HepG2 (cell line): ENCODE results near the gene GALR2. TPM values are rescaled to one million over a fixed set of nuclear protein-coding genes. Genes with fewer than 3 reads are reported as not detected.

Experiments
- ATAC-seq: fragments of 200-7000 bp; cut with Tn5 transposase; 3 replicates; pipeline ENCODE4 v1.9.1; 2020; ENCODE audit warnings: mild to moderate bottlenecking, moderate library complexity
- BruUV-seq: library from RNA; stranded (reverse); fragments of 400-500 nt; replicated peaks from 2 replicates; lab custom pipeline; 2021; lab: Mats Ljungman, UMichigan
- CTCF ChIA-PET: fragments of 300-600 bp; formaldehyde crosslinking; extraction: SDS; loops from one replicate; lab custom pipeline; 2021; ENCODE audit warnings: low total read pairs, inconsistent platforms, low intra/inter-chr PET ratio; lab: Yijun Ruan, JAX
- POLR2A ChIA-PET: fragments of 350-600 bp; sonication (Branson Sonifier 250); formaldehyde crosslinking; loops from one replicate; lab custom pipeline; 2020; ENCODE audit warnings: antibody characterized with exemption, inconsistent platforms; lab: Yijun Ruan, JAX
- DNase-seq: peaks from one replicate; pipeline ENCODE4 v3.0.0-alpha.2; 2015; ENCODE audit warnings: low spot score
- FAIRE-seq: peaks from 3 replicates; lab custom pipeline; 2011; peaks lifted over from hg19 to GRCh38; lab: Jason Lieb, UNC
- H2AFZ ChIP-seq: one replicate; pipeline ENCODE4 v1.6.1; 2011; ENCODE audit warnings: low read length, inconsistent platforms
- H3K27ac ChIP-seq: fragments of 300-600 bp; 3 replicates; pipeline ENCODE4 v1.8.0; 2011; ENCODE audit warnings: mixed run types, mild to moderate bottlenecking, mixed read lengths, low read length, inconsistent platforms; ENCODE audit not compliant: insufficient read depth; ENCODE audit errors: extremely low read length
- H3K27me3 ChIP-seq, 2 experiments: fragments of 200-600 bp in 1 of 2; 2 replicates in 1 of 2; 3 replicates in 1 of 2; pipeline versions ENCODE4 v1.6.0 to v1.8.0; 2011; ENCODE audit warnings: low read length in 2 of 2, mild to moderate bottlenecking in 2 of 2, moderate library complexity in 2 of 2, inconsistent platforms in 1 of 2; ENCODE audit not compliant: insufficient read depth in 2 of 2, control insufficient read depth in 1 of 2
- H3K36me3 ChIP-seq, 2 experiments: fragments of 200-600 bp in 1 of 2; replicated peaks in 1 of 2; 2 replicates in 1 of 2; 3 replicates in 1 of 2; pipeline versions ENCODE4 v1.5.1 to v1.8.0; 2011; ENCODE audit warnings: low read length in 2 of 2, inconsistent platforms in 1 of 2; ENCODE audit not compliant: insufficient read depth in 2 of 2, control insufficient read depth in 1 of 2
- H3K4me1 ChIP-seq: 2 replicates; pipeline ENCODE4 v1.5.1; 2012; ENCODE audit warnings: low read length, inconsistent platforms; ENCODE audit not compliant: insufficient read depth
- H3K4me2 ChIP-seq: 2 replicates; pipeline ENCODE4 v1.6.0; 2011; ENCODE audit warnings: low read depth, low read length, inconsistent platforms
- H3K4me3 ChIP-seq, 3 experiments: fragments of 200-600 bp in 1 of 3; sonication (generic), shearing (Covaris generic) in 1 of 3; replicated peaks in 1 of 3; 2 replicates each; pipeline ENCODE4 v1.5.1; 2011 to 2016; ENCODE audit warnings: low read length in 3 of 3, inconsistent platforms in 2 of 3, low read depth in 2 of 3, mild to moderate bottlenecking in 2 of 3, control low read depth in 1 of 3, mixed read lengths in 1 of 3; ENCODE audit not compliant: insufficient read depth in 1 of 3
- H3K79me2 ChIP-seq: one replicate; pipeline ENCODE4 v1.6.1; 2011; ENCODE audit warnings: low read length, inconsistent platforms; ENCODE audit not compliant: insufficient read depth
- H3K9ac ChIP-seq: 2 replicates; pipeline ENCODE4 v1.6.0; 2011; ENCODE audit warnings: mild to moderate bottlenecking, low read depth, low read length, inconsistent platforms; ENCODE audit not compliant: insufficient read depth
- H3K9me3 ChIP-seq: 2 replicates; pipeline ENCODE4 v1.5.1; 2012; ENCODE audit warnings: mild to moderate bottlenecking, low read length
- H4K20me1 ChIP-seq: 2 replicates; pipeline ENCODE4 v1.6.0; 2011; ENCODE audit warnings: inconsistent platforms, mild to moderate bottlenecking, low read length, moderate library complexity; ENCODE audit not compliant: insufficient read depth
- BRCA1 ChIP-seq: sonication (generic); formaldehyde crosslinking; IDR thresholded peaks from 2 replicates; pipeline ENCODE4 v1.4.0; 2020; ENCODE audit warnings: missing genetic modification reagents
- HMGA1 ChIP-seq: sonication (generic); formaldehyde crosslinking; conservative IDR thresholded peaks from 2 replicates; pipeline ENCODE4 v1.4.0; 2020; ENCODE audit warnings: missing genetic modification reagents
- HNF1A ChIP-seq, 2 experiments: sonication (generic) in 1 of 2; formaldehyde crosslinking in 1 of 2; IDR thresholded peaks; 2 replicates each; pipeline versions ENCODE4 v1.4.0 to v1.6.1; 2016 to 2020; ENCODE audit warnings: borderline replicate concordance in 1 of 2, low read depth in 1 of 2, mild to moderate bottlenecking in 1 of 2, missing genetic modification reagents in 1 of 2
- NFE2L2 ChIP-seq: fragments of 150-350 bp; IDR thresholded peaks from 2 replicates; pipeline ENCODE4 v1.6.1; 2014; ENCODE audit warnings: low read length
- SMYD3 ChIP-seq: sonication (generic); formaldehyde crosslinking; IDR thresholded peaks from 2 replicates; pipeline ENCODE4 v1.8.1; 2023; ENCODE audit warnings: mild to moderate bottlenecking, missing genetic modification reagents
- SNAPC2 ChIP-seq: sonication (generic); formaldehyde crosslinking; IDR thresholded peaks from 2 replicates; pipeline ENCODE4 v1.8.1; 2022; ENCODE audit warnings: mild to moderate bottlenecking, missing genetic modification reagents
- SRSF9 ChIP-seq: fragments of 200-400 bp; formaldehyde crosslinking; IDR thresholded peaks from 2 replicates; pipeline ENCODE4 v1.6.1; 2018; ENCODE audit warnings: borderline replicate concordance, mild to moderate bottlenecking, low read depth, low read length; ENCODE audit not compliant: insufficient read depth, poor library complexity, severe bottlenecking
- ZNF207 ChIP-seq: fragments of 450-650 bp; IDR thresholded peaks from 2 replicates; pipeline ENCODE4 v1.6.1; 2016; ENCODE audit warnings: antibody characterized with exemption, borderline replicate concordance
- ZNF329 ChIP-seq: sonication (generic); formaldehyde crosslinking; IDR thresholded peaks from 2 replicates; pipeline ENCODE4 v1.9.0; 2021; ENCODE audit warnings: low read depth, mild to moderate bottlenecking, missing genetic modification reagents
- ZNF430 ChIP-seq: sonication (generic); formaldehyde crosslinking; IDR thresholded peaks from 2 replicates; pipeline ENCODE4 v1.9.0; 2021; ENCODE audit warnings: mild to moderate bottlenecking, missing genetic modification reagents
- ZNF552 ChIP-seq: sonication (generic); formaldehyde crosslinking; IDR thresholded peaks from 2 replicates; pipeline ENCODE4 v1.9.0; 2022; ENCODE audit warnings: missing genetic modification reagents, mild to moderate bottlenecking, borderline replicate concordance
- ZNF577 ChIP-seq: sonication (generic); formaldehyde crosslinking; IDR thresholded peaks from 2 replicates; pipeline ENCODE4 v1.4.0; 2020; ENCODE audit warnings: mild to moderate bottlenecking, low read depth, missing genetic modification reagents, borderline replicate concordance
- ZNF724P ChIP-seq: sonication (generic); formaldehyde crosslinking; IDR thresholded peaks from 2 replicates; pipeline ENCODE4 v1.8.0; 2022; ENCODE audit warnings: missing genetic modification reagents, borderline replicate concordance
- ZNF746 ChIP-seq: sonication (generic); formaldehyde crosslinking; IDR thresholded peaks from 2 replicates; pipeline ENCODE4 v1.8.0; 2022; ENCODE audit warnings: mild to moderate bottlenecking, missing genetic modification reagents
- ZSCAN30 ChIP-seq: sonication (generic); formaldehyde crosslinking; IDR thresholded peaks from 2 replicates; pipeline ENCODE4 v1.5.0; 2020; ENCODE audit warnings: mild to moderate bottlenecking, missing genetic modification reagents
- WGBS: methylation state at CpG from one replicate; pipeline ENCODE4 v1.1.6; 2017; ENCODE audit warnings: low lambda C conversion rate; 5-methylcytosine and 5-hydroxymethylcytosine counted together
- in situ Hi-C: cut with HindIII; loops from 2 replicates; pipeline ENCODE4 v1.10.0; 2017; ENCODE audit warnings: low pct_unique_long_range_greater_than_20kb; ENCODE audit not compliant: extremely low pct_ligation_motif_present
- intact Hi-C: fragments of 100-400 bp; cut with micrococcal nuclease; formaldehyde crosslinking; loops from one replicate; pipeline ENCODE4 v1.10.0; 2022; ENCODE audit not compliant: unreplicated experiment
- polyA plus RNA-seq, 8 experiments: library from polyadenylated mRNA; depleted of rRNA in 3 of 8; stranded (reverse) in 7 of 8; unstranded in 1 of 8; fragments of >200 nt; fragmentation: Illumina TruSeq in 4 of 8; extraction: Trizol in 4 of 8; gene quantifications; 2 replicates each; pipeline versions ENCODE4 v1.2.1 to v1.2.3, GENCODE V29; 2011 to 2016; ENCODE audit warnings: low read depth in 4 of 8, missing spikeins in 1 of 8, mixed read lengths in 1 of 8; ENCODE audit not compliant: insufficient read depth in 1 of 8
- total RNA-seq, 5 experiments: library from RNA; depleted of rRNA; stranded (reverse); fragments of >200 nt; fragmentation: Illumina TruSeq; extraction: Trizol; gene quantifications; 2 replicates each; pipeline ENCODE4 v1.2.3, GENCODE V29; 2016; ENCODE audit warnings: low read depth in 1 of 5

GALR2 gene
- total and polyA plus RNA-seq, 2 of the 13 experiments (the other 11 are each of a cell fraction or from before 2014, with no cell fraction given): 0.48 to 0.58 TPM

- peak within 1 kb of the TSS; percentile 97 for H3K9ac ChIP-seq
- no TSS peak for BruUV-seq
- under 1% methylated on average over 44 of the region's 57 CpGs for WGBS
- peak; percentile 89 for DNase-seq
- CTCF ChIA-PET: no interaction called here
- H4K20me1 ChIP-seq: peaks cover 10% of the 10 kb centered on the region; the same call in 1 of the 2 replicates
- H3K79me2 ChIP-seq: peaks cover 24% of the 10 kb centered on the region
- FAIRE-seq: peak; percentile 94
- peaks cover 39% of the 10 kb centered on the region for H3K4me1 ChIP-seq
- peak within 1 kb of the TSS; percentile 69 for H3K27ac ChIP-seq
- in situ Hi-C loops (no loop called here), intact Hi-C loops (no loop called here)
- H3K27me3 ChIP-seq: peaks cover 20 to 39% of the 10 kb centered on the region in 2 experiments; a peak in 4 of 5 replicates
- H3K36me3 ChIP-seq: peaks cover 5 to 14% of the 10 kb centered on the region in 2 experiments
- peak within 1 kb of the TSS; percentile 73 for H2AFZ ChIP-seq
- H3K4me3 ChIP-seq: peak within 1 kb of the TSS; percentile 76 to 97 (median 86)
- peak within 1 kb of the TSS; percentile 96 for H3K4me2 ChIP-seq
- peak; percentile 95 for ATAC-seq
- H3K9me3 ChIP-seq: no peaks in the 10 kb centered on the region
- POLR2A ChIA-PET: interaction anchor here (0.9 to 1.7 kb wide), 17 partner anchors 10 to 292 kb away, joined by 3 to 6 read pairs (median 3); partner anchors contain the start of genes ACOX1, EVPL, EXOC7 and FOXJ1
- TF ChIP-seq NFE2L2 (no peak), HNF1A (IDR thresholded peaks at IDR 0.05; ENCODE audit: low read depth) (no peak), HNF1A (CRISPR knock-in tag; IDR thresholded peaks at IDR 0.05; ENCODE audit: borderline replicate concordance) (peak; percentile 89), SMYD3 (no peak), HMGA1 (no peak), SNAPC2 (CRISPR knock-in tag) (no peak), BRCA1 (CRISPR knock-in tag) (no peak), ZNF207 (no peak), ZNF577 (CRISPR knock-in tag) (no peak), ZNF724P (CRISPR knock-in tag) (peak; percentile 99), ZNF552 (CRISPR knock-in tag) (peak; percentile 77; the same call in 1 of the 2 replicates), ZNF430 (CRISPR knock-in tag) (peak; percentile 92), SRSF9 (no peak), ZNF746 (no peak; the same call in none of the 2 replicates), ZSCAN30 (CRISPR knock-in tag) (no peak), ZNF329 (CRISPR knock-in tag) (peak; percentile 91)
Measured at GRCh38 chr17:76072148-76072858, 2.3 kb upstream of the GALR2 start, which contains the start of gene SRP68. Gene SRP68, minus strand, starts transcription at chr17:76072517. Its CDS starts 26 bp downstream, at chr17:76072491.
